IPS-18c (cell line): ENCODE data around the gene MMEL1.

Source experiments
- H3K4me3 ChIP-seq: 2 replicates; pipeline ENCODE4 v1.7.0; 2013; ENCODE audit warnings: low read depth, mild to moderate bottlenecking, low read length, moderate library complexity; ENCODE audit not compliant: insufficient read depth
- H3K9me3 ChIP-seq: one replicate; pipeline ENCODE4 v1.6.1; 2013; ENCODE audit warnings: mild to moderate bottlenecking, low read length, moderate library complexity; ENCODE audit not compliant: control insufficient read depth, insufficient read depth

The MMEL1 gene

DNA sequence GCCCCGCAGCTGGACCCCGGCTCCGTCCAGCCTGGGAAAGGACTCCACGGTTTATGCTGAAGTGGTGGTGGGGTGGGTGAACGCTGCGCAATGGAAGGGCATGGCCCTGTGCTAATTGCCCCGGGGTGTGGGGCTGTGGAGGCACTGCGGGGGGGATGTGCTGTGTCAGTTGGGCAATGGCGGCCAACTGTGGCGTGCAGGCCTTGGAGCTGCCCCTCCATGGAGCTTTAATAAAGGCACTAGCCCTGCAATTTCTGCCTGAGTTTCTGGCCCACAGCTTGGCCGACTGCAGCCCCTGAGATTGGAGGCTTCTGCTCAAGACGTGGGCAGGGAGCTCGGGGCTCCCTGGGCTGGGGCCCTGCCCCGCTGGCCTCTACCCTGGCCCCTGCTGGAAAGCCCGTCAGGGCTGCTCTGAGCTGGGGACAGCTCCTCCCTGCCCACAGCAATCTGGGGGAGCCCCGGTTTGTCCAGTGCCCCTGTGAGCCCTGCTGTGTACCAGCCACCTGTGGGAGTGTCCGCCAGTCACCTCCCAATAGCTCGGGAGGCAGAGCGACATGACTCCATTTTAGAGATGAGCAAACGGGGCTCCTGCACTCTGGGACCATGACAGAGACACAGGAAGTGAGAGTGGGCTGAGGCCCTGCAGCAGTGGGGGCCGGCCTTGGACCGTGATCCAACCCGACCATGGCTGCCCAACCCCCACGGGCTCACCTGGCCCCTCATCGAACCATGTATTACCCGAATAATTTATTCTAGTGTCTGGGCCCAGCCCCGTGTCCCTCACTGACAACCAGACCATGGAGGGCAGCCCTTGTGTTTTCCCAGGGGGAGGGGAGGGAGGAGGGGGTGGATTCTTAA, 85.4 kb downstream of the MMEL1 start:
- peaks cover 2% of the 10 kb centered on the region for H3K9me3 ChIP-seq
- H3K4me3 ChIP-seq = peak overlapping the region; percentile 82

DNA sequence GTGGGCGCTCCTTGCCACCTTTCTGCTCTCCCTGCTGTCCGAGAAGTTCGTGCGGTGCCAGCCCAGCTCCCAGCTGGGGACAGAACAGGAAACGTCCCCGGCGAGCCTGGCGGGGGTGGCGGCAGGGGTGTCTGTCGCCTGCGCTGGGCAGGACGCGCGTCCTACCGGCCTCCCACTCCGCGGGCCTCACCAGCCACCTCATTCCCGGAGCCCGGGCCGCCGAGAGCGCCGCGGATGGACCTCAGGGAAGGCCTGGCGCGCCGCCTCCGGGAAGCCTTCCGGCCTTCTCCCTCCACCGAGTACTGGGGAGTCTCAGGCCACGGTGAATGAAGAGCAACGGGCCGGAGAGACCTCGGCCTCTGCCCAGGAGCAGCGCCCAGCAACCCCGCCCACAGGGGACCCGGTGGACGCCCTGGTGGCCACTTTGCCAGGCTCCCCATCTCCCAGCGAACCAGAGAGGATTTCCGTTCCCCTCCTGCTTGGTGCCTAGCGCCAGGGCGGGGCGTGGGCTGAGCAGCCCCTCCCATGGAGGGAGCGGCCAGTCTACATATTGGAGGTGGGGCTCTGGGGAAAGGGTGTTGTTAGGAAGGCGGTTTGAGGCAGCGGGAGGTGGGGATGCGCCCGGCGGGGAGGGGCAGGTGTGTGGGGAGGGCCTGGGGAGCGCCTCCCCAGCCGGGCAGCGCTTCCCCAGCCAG, 86.2 kb downstream of the MMEL1 start:
- peaks cover 2% of the 10 kb centered on the region for H3K9me3 ChIP-seq

DNA sequence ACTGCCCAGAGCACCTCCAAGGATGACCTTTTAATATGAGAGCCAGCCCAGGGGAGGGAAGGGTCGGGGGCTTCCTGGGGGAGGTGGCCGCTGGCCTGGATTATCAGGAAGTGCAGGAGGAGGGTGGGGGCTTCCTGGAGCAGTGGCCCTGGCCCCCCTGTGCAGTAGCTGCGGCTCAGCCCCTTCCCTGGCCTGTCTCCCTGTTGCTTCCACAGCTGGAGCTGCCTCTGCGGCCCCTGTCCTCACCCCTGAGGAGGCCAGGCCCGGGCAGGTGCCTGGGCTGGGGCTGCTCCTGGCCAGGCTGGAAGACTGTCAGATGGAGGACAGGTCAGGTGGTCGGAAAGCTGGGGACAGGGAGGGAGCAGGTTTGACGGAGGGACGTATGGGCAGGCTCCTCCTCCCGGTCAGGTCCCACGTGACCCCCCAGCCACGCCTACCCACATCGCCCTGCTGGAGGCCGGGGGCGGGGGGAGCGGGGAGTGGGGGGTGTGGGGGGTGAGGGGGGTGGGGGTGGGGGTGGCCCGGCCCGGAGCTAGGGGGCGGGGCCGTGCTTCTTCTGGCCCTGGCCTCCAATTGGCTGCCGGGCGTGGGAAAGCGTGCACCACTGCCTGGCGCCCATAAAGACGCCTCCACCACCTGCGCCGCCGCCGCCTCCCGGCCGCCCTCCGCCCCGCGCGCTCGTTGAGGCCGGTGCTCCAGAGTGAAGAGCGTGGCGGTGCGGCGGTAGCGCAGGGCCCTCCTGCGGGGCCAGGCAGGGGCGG, 86.9 kb downstream of the MMEL1 start:
- peaks cover 2% of the 10 kb centered on the region for H3K9me3 ChIP-seq
- peak overlapping the region; percentile 82 for H3K4me3 ChIP-seq

More for the DNA sequence above, 86.2 kb downstream of the MMEL1 start:
- peak overlapping the region; percentile 82 for H3K4me3 ChIP-seq

DNA sequence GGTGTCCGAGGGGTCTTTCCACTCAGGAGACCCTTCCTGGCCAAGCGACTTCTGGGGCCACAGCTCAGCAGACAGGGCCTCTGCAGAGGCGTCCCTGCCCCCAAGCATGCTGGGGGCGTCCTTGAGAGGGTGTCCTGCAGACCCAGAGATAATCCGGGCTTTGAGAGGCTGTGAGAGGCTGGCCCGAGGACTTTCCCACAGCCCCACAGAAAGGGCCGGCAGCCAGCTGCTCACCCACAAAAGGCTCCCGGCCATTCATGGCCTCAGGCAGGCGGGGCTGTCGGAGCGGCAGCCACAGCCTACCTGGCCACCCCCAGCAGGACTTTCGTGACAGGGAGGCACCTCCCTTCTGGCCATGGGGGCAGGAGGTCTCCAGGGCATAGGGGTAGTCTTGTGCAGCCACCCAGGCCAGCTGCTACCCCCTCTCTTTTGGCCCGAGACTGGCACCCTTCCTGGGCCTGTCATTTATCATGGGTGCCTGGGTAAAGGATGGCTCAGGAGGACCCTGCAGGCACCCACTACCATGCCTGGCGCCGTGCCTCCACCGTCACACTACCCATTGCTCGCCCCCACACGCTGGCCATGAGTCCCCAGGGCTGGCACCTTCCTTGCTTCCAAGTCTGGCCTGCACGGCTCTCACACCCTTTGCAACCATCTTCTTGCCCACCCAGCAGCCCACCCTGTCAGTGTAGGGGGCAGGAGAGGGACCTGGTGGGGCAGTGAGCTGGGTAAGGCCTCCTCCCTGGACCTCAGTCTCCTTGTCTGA, 87.8 kb downstream of the MMEL1 start:
- Histone ChIP-seq H3K4me3 (no peak overlapping the region), H3K9me3 (peaks cover 2% of the 10 kb centered on the region)

DNA sequence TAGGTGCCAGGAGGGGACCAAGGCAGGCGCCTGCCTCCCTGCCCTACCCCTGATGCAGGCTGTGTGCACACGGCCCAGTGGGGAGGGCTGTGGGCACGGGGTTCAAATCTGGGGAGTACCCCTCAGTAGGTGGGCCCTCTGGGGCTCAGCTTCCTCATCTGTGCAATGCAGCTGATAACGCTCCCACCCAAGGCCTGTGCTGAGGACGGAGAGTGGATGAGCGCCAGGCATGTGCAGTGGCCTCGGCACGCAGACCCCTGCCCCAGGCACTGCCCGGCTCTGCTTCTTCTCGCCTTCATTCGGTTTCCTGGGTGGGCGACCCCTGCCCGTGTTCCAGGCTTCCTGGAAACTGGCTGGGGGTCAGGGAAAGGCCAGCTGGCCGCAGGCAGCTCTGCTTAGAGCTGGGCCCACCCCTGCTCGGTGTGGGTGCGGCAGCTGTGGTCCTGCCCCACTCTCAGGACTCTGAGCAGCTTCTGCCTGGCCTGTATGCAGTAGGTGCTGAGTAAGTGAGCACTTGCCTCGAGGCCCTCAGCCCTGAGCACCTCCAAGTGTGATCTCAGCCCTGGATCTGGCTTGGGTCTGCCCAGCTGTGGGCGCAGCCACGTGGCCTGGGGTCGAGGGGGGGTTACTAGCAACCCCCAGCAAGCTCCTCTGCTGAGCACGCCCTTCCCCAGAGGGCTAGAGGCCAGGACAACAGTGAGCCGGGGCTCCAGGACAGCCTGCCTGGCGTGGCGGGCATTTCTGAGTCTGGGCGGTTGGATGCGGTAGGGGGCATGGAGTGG, 88.5 kb downstream of the MMEL1 start:
- H3K4me3 ChIP-seq = no peak overlapping the region; the same call in 1 of the 2 replicates

DNA sequence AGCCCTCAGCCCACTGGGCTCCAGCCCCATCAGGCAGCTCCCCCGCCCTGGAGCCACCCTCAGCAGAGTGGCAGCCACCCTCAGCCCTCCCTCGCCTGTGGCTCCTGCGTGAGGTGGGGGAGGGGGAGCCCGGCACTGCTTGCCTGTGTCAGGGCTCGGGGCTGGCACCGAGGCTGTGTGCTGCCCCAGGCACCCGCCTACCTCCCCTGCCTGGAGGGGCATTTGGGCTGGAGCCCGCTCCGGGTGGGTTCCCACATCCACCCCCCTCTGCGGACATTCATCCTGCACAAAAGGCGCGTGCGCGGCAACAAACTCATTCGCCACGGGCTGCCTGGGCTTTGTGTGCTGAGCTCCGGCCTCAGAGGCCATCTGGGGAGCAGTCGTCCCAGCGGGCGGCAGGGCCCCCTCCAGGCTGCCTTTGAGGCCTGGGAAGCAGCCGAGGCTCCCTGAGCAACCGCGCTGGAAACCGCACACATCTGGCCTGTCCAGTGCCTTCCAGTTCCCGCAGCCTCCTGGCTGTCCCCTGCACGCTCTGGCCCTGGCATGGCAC, 89.2 kb downstream of the MMEL1 start:
- H3K9me3 ChIP-seq = peaks cover 2% of the 10 kb centered on the region

More for the DNA sequence above, 88.5 kb downstream of the MMEL1 start:
- peaks cover 2% of the 10 kb centered on the region for H3K9me3 ChIP-seq

DNA sequence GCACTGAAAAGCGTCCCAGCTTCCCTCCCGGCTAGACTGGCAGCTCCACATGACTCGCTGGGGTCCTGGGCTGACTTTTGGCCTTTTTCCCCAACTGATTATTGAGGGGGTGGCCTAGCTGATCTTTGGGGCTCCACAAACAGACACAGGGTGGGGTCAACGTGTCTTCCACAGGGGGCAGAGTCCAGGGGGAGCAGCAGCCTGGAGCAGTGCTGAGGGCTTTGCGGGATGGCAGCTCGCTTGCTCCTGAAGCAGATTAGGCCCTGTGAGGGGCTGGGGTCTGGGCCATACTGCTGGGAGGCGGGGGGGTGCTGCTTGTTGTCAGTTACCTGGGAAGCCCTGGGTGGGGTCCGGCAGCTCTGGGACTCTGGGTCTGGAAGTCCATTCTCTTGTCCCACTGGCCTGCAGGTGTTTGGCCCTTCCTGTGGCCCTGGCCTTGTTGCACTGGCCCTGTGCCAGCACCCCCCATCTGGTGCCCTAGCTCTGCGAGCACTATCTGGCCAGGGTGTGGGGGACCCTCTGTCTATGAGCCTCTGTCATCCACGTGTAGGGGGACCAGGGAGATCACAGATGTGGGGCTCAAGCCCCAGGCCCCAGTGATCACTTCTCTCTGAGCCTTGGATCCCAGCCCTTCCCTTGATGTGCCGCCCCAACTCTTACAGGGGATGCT, 90.4 kb downstream of the MMEL1 start:
- Histone ChIP-seq H3K9me3 (peaks cover 2% of the 10 kb centered on the region), H3K4me3 (no peak overlapping the region)

More for the DNA sequence above, 89.2 kb downstream of the MMEL1 start:
- no peak overlapping the region; the same call in 1 of the 2 replicates for H3K4me3 ChIP-seq

DNA sequence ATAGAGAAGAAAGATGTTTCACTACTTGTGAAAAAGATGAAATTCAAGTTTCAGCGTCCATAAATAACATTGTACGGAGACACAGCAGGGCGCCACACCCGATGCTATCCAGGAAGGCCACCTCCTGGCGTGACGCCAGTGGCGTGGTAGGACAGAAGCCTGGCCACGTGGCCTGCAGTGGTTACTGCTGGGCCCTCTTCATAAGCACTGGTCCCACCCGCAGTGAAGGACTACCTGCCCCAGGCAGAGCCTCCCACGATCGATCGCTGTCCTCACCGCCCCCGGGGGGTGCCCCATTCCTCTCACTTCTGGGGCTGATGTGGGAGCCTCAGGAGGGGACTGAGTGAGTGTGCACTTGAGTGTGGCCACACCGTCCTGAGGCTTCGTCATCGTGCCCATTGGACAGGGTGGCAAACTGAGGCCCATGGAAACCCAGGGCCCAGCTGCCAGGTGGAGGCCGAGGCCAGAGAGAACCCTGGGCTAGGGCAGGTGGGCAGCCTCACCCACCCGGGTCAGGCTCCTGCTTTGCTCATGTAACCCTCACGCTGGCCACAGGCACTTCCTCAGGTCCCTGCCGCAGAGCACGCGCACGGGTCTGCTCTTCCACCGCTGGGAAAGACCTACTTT, 91.1 kb downstream of the MMEL1 start:
- Histone ChIP-seq H3K4me3 (no peak overlapping the region), H3K9me3 (peaks cover 2% of the 10 kb centered on the region)

DNA sequence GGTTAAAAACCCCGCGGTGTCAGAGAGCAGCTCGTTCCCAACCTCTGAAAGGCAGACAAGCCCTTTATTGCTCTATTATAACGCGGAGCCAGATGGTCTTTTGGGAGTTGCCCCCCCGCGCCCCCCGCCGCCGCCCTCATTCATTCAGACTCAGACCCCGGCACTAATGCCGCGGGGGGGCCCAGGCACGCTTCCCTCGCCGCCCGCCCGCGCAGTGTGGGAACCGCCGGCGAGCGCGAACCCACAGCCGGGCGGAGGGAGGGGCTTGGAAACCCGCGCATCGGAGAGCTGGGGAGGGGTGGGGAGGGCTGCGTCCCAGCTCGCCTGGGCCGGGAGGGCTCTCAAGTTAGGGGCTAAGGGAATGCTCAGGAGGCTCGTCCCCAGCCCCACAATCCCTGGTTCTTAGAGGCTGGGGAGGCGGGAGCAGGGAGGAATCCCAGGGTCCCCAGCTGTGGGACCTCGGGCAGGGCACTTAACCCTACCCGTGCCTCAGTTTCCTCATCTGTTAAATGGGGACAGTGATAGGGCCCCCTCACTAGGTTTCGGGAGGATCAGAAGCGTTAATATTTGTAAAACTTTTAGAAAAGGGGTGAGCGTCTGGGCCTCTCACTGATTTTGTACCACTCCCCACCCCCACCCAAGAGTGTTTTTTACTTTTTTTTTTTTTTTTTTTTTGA, 91.9 kb downstream of the MMEL1 start:
- Histone ChIP-seq H3K4me3 (no peak overlapping the region), H3K9me3 (no peaks in the 10 kb centered on the region)
